Right lobe of liver (tissue), 6 donors: ENCODE data around the gene KCNMA1. TPM values are rescaled to one million over a fixed set of nuclear protein-coding genes. Genes with fewer than 3 reads are reported as not detected.

Experiments
- ATAC-seq, 4 donors: fragments of 200-7000 bp; cut with Tn5 transposase; one replicate each; pipeline ENCODE4 v1.9.1; 2020; ENCODE audit warnings: mild to moderate bottlenecking in 4 of 4, moderate library complexity in 4 of 4
- DNase-seq, 3 donors: peaks; one replicate each; pipeline ENCODE4 v3.0.0-alpha.2; 2020
- H3K27ac ChIP-seq, 3 donors: fragments of 200-600 bp; one replicate each; pipeline ENCODE4 v1.8.0; 2022
- H3K27me3 ChIP-seq, 2 donors: fragments of 200-600 bp; one replicate each; pipeline ENCODE4 v1.8.0; 2022
- H3K36me3 ChIP-seq, 4 donors: fragments of 200-600 bp; sonication (generic) in 1 of 4; one replicate each; pipeline versions ENCODE4 v1.5.1 to v1.8.0; 2017 to 2022; ENCODE audit warnings: control low read depth in 1 of 4
- H3K4me1 ChIP-seq, 4 donors: fragments of 200-600 bp; sonication (generic) in 1 of 4; one replicate each; pipeline versions ENCODE4 v1.5.1 to v1.8.0; 2017 to 2022; ENCODE audit warnings: control low read depth in 1 of 4
- H3K4me3 ChIP-seq, 3 donors: fragments of 200-600 bp; one replicate each; pipeline ENCODE4 v1.8.0; 2022
- H3K9me3 ChIP-seq, 4 donors: fragments of 200-600 bp; sonication (generic) in 1 of 4; one replicate each; pipeline versions ENCODE4 v1.5.1 to v1.8.0; 2017 to 2022; ENCODE audit warnings: control low read depth in 1 of 4
- POLR2A ChIP-seq: fragments of 450-650 bp; IDR thresholded peaks from one replicate; pipeline ENCODE4 v1.6.1; 2017; ENCODE audit warnings: antibody characterized with exemption, mild to moderate bottlenecking
- WGBS: methylation state at CpG from one replicate; pipeline ENCODE4 v1.1.6; 2018; ENCODE audit warnings: low coverage, low lambda C conversion rate; ENCODE audit not compliant: insufficient coverage; ENCODE audit errors: missing lambda C conversion rate; 5-methylcytosine and 5-hydroxymethylcytosine counted together
- intact Hi-C, 2 donors: fragments of 100-400 bp; cut with DNase I; formaldehyde crosslinking; loops; one replicate each; pipeline versions ENCODE4 v1.11.2 to v1.14.1; 2022
- total RNA-seq, 6 experiments: library from RNA; depleted of rRNA in 2 of 6; stranded (reverse); fragments of >200 nt in 2 of 6; fragmentation: NEBNext Ultra II Directional in 3 of 6; extraction: Animal tissue kit (Norgen Biotek cat#: 25700) in 3 of 6; gene quantifications; one replicate each; pipeline versions ENCODE4 v1.1.0 to v1.2.4, GENCODE V29; 2016 to 2023
- TF ChIP-seq, protein P1 (sequence below), 4 donors: fragments of 200-600 bp in 3 of 4; fragments of 450-650 bp in 1 of 4; IDR thresholded peaks; one replicate each; pipeline versions ENCODE4 v1.5.1 to v1.8.0; 2016 to 2022; ENCODE audit warnings: antibody characterized with exemption in 4 of 4, mild to moderate bottlenecking in 2 of 4
- donor health status: DM: no; HTN: yes; CAD: no.
- donor health status: DM: no; HTN: no; CAD: no.
- donor health status: DM: no; HTN: no; CAD: no.
- donor health status: DM: no; HTN: yes; CAD: no.
- donor health status: DM: no; HTN: yes; CAD: no.

The KCNMA1 gene
- total RNA-seq, 6 experiments from 2014 or later = 5.7 to 48.0 (median 15.1) TPM

DNA sequence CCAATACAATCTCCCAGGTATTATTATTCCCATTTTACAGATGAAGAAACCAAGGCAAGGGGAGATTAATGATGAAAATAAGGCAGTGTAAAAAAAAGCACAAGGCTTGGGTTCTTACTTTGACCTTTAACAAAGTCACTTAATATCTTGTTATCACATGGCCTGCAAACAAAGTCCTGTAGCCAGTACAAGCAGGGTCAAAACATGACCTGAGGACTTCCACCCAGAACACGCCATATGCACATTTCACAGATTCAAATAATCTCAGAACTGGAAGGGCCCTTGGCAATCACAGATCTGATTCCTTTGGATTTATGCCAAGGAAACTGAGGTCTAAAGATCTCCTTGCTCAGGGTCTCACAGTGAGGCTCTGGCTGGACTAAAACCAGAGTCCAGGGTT lies 162.1 kb downstream of the KCNMA1 start:
- 38% methylated on average over 1 of the region's 1 CpG for WGBS
- H3K27me3 ChIP-seq = no peaks in the 10 kb centered on the region
- TF ChIP-seq, protein P1, sequence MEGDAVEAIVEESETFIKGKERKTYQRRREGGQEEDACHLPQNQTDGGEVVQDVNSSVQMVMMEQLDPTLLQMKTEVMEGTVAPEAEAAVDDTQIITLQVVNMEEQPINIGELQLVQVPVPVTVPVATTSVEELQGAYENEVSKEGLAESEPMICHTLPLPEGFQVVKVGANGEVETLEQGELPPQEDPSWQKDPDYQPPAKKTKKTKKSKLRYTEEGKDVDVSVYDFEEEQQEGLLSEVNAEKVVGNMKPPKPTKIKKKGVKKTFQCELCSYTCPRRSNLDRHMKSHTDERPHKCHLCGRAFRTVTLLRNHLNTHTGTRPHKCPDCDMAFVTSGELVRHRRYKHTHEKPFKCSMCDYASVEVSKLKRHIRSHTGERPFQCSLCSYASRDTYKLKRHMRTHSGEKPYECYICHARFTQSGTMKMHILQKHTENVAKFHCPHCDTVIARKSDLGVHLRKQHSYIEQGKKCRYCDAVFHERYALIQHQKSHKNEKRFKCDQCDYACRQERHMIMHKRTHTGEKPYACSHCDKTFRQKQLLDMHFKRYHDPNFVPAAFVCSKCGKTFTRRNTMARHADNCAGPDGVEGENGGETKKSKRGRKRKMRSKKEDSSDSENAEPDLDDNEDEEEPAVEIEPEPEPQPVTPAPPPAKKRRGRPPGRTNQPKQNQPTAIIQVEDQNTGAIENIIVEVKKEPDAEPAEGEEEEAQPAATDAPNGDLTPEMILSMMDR (IDR thresholded peaks at IDR 0.05) = no peak
- no peak for TF ChIP-seq POLR2A
- H3K27ac ChIP-seq = no peak overlapping the region
- no peak overlapping the region for H3K4me3 ChIP-seq
- no peaks in the 10 kb centered on the region for H3K36me3 ChIP-seq
- intact Hi-C loops = no loop called here
- H3K4me1 ChIP-seq = peaks cover 0 to 39% (median 12%) of the 10 kb centered on the region in 4 donors
- no peak for DNase-seq
- no peaks in the 10 kb centered on the region for H3K9me3 ChIP-seq
- peak in 2 of 4 donors; percentile 22 to 27 for ATAC-seq

DNA sequence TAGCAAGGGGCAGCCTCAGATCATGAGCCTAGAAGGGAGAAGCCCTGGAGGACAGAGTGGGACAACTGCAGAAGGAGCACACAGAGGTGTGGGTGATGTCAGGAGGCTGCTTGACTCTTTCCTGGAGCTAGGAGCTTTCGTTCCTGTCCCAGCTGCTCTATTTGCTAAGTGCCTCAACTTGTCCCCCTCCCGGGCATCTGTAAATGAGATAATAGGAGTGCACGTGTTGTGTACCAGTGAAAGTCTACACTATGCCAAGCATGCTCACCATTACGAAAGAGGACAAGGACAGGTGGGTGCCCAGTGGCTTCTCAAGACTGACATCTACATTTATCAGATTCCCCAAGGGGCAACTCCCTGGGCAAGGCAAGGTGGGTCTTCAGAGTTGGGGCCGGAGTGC lies 162.7 kb downstream of the KCNMA1 start:
- DNase-seq (no peak), ATAC-seq (no peak)
- H3K4me1 ChIP-seq = peaks cover 0 to 36% (median 11%) of the 10 kb centered on the region in 4 donors
- intact Hi-C loops = no loop called here
- no peaks in the 10 kb centered on the region for H3K9me3 ChIP-seq
- TF ChIP-seq, protein P1 (IDR thresholded peaks at IDR 0.05) = no peak
- no peak for TF ChIP-seq POLR2A
- no peaks in the 10 kb centered on the region for H3K36me3 ChIP-seq
- no peak overlapping the region for H3K27ac ChIP-seq
- WGBS = 64% methylated on average over 4 of the region's 5 CpGs
- H3K4me3 ChIP-seq = no peak overlapping the region
- H3K27me3 ChIP-seq = no peaks in the 10 kb centered on the region

DNA sequence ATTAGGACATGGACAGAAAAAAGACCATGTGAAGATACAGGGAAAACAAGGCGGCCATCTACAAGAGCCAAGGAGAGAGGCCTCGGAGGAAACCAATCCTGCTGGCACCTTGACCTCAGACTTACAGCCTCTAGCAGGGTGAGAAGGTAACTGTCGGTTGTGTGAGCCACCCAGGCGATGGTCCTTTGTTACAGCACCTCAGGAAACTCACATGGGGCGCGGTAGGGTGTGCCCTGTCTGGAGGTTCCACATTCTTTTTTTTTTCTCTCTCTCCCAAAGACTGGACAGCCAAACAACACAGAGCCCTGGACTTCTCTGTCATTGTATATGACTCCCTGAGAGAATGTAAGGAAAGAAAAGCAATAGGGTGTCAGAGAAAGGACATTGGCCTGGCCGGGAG lies 163.2 kb downstream of the KCNMA1 start:
- Histone ChIP-seq H3K9me3 (no peaks in the 10 kb centered on the region), H3K27ac (no peak overlapping the region), H3K36me3 (no peaks in the 10 kb centered on the region), H3K27me3 (no peaks in the 10 kb centered on the region), H3K4me3 (no peak overlapping the region), H3K4me1 (peaks cover 0 to 31% (median 9%) of the 10 kb centered on the region in 4 donors)
- 83% methylated on average over 6 of the region's 7 CpGs for WGBS
- ATAC-seq (no peak), DNase-seq (no peak)
- TF ChIP-seq, protein P1 (IDR thresholded peaks at IDR 0.05) = no peak
- TF ChIP-seq POLR2A = no peak
- intact Hi-C loops = no loop called here

DNA sequence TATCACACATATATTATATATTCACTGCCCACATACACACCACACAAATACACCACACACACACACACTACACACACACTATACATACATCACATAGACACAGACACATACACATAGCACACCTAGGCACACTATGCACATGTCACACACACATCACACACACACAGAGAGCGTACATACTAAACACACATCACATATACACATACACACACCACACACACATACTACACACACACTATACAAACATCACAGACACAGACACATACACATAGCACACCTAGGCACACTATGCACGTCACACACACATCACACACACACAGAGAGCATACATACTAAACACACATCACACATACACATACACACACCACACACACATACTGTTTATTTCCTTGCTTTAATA lies 165.5 kb downstream of the KCNMA1 start:
- intact Hi-C loops = no loop called here

More for the DNA sequence above, 165.5 kb downstream of the KCNMA1 start:
- TF ChIP-seq, protein P1 (IDR thresholded peaks at IDR 0.05) = no peak
- TF ChIP-seq POLR2A = no peak
- Histone ChIP-seq H3K27me3 (no peaks in the 10 kb centered on the region), H3K4me3 (no peak overlapping the region), H3K4me1 (peaks cover 0 to 19% (median 5%) of the 10 kb centered on the region in 4 donors), H3K9me3 (no peaks in the 10 kb centered on the region), H3K36me3 (no peaks in the 10 kb centered on the region), H3K27ac (no peak overlapping the region)
- ATAC-seq (no peak), DNase-seq (no peak)
- 88% methylated on average over 2 of the region's 2 CpGs for WGBS
